Tibial nerve (tissue), 4 donors: ENCODE results near the gene EME2. TPM values are rescaled to one million over a fixed set of nuclear protein-coding genes. Genes with fewer than 3 reads are reported as not detected.

Experiments used
- DNase-seq, 2 donors: peaks; one replicate each; pipeline ENCODE4 v3.0.0-alpha.2; 2019; ENCODE audit warnings: low spot score in 2 of 2
- H3K27ac ChIP-seq, 4 donors: fragments of 200-600 bp; sonication (generic) in 3 of 4; one replicate each; pipeline ENCODE4 v1.5.1; 2017 to 2019; ENCODE audit warnings: mild to moderate bottlenecking in 1 of 4
- H3K27me3 ChIP-seq, 2 donors: fragments of 200-600 bp; sonication (generic) in 1 of 2; one replicate each; pipeline versions ENCODE4 v1.5.1 to v1.6.0; 2017 to 2019
- H3K36me3 ChIP-seq, 3 donors: fragments of 200-600 bp; sonication (generic); one replicate each; pipeline ENCODE4 v1.5.1; 2018 to 2019
- H3K4me1 ChIP-seq, 4 donors: fragments of 200-600 bp; sonication (generic) in 3 of 4; one replicate each; pipeline ENCODE4 v1.5.1; 2017 to 2019
- H3K4me3 ChIP-seq, 4 donors: fragments of 200-600 bp; sonication (generic) in 3 of 4; one replicate each; pipeline ENCODE4 v1.5.1; 2017 to 2019; ENCODE audit warnings: mild to moderate bottlenecking in 1 of 4, moderate library complexity in 1 of 4
- H3K9me3 ChIP-seq, 4 donors: fragments of 200-600 bp; sonication (generic) in 3 of 4; one replicate each; pipeline ENCODE4 v1.5.1; 2017 to 2019
- CTCF ChIP-seq, 5 experiments: fragments of 200-600 bp in 3 of 5; fragments of 450-650 bp in 2 of 5; sonication (generic) in 3 of 5; IDR thresholded peaks; one replicate each; pipeline ENCODE4 v1.5.1; 2016 to 2019; ENCODE audit warnings: antibody characterized with exemption in 5 of 5, mild to moderate bottlenecking in 3 of 5, moderate library complexity in 2 of 5
- EP300 ChIP-seq, 2 donors: sonication (generic); formaldehyde crosslinking; IDR thresholded peaks; one replicate each; pipeline ENCODE4 v1.6.1; 2017; ENCODE audit warnings: antibody characterized with exemption in 2 of 2, mild to moderate bottlenecking in 1 of 2
- POLR2A ChIP-seq, 2 donors: fragments of 450-650 bp; IDR thresholded peaks; one replicate each; pipeline ENCODE4 v1.6.1; 2017; ENCODE audit warnings: antibody characterized with exemption in 2 of 2, mild to moderate bottlenecking in 2 of 2, moderate library complexity in 2 of 2
- WGBS, 2 donors: methylation state at CpG; one replicate each; pipeline ENCODE4 v1.1.5; 2018; 5-methylcytosine and 5-hydroxymethylcytosine counted together
- total RNA-seq, 4 donors: library from RNA; depleted of rRNA; stranded (reverse); fragments of >200 nt; gene quantifications; one replicate each; pipeline ENCODE4 v1.1.0, GENCODE V29; 2016

EME2 gene
- total RNA-seq, 4 donors from 2014 or later = 13.2 to 41.4 (median 17.7) TPM

DNA sequence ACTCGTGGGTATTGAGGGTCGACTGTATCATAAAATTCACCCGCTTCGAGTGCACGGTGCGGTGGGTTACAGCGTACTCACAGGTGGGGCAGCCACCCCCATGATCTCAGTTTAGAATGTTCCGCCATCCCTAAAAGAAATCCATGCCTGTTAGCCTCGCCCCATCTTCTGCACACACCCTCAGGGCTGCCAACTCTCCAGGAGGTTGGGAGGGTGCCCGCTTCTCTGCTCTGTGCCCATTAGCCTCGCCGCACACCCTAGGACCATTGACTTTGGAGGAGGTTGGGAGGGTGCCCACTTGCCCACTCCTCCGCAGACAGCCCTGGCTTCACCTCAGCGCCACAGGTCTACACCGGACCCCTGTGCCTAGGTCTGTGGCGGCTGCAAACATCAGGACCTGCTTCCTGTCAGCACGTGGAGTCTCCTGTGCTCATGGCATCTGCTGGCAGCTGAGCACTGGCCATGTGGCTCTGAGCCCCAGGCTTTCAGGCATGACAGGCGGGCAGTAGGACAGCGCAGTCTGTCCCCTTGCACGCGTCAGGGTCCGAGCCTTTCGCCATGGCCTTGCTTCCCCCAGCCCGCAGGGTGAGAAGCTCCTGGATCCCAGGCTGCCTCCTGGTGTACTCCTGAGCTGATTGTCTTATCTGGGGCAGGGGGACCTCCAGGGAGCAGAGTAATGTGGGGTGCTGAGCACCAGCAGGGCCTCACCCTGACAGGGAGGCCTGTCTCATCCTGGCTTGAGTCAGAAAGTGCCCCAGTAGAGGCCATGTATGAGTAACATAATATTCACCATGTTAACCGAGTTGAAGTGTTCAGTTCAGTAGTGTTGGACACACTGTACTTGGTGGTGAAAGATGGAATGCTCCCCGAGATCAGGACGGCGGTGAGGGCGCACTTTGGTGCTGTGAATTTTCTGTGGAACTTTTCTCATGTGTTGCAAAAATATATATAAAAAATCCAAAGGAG lies 23.2 kb upstream of the EME2 start:
- 95 to 97% methylated on average over 26 to 29 of the region's 29 CpGs for WGBS, 2 donors
- peaks cover 6 to 94% (median 29%) of the 10 kb centered on the region in 3 donors for H3K36me3 ChIP-seq

DNA sequence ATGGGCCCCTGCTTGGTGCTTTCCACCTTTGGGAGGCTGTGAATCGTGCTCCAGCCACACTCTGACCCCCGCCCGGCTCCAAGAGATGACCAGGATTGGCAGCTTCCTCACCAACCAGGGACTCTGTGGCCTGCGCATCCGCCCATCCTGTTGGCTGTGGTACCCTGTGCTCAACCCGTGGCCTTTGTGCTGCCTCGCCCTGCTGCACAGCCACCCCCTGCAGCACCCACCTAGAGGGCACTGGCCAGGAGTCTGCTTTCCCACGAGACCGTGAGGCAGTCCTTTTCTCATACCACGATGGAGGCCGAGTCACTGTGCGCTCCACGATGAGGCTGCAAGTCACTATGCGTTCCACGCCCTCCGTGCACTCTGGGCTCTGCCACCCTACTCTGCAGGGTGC lies 20.7 kb upstream of the EME2 start:
- 93 to 94% methylated on average over 16 of the region's 16 CpGs for WGBS, 2 donors
- Histone ChIP-seq H3K4me3 (no peak overlapping the region), H3K36me3 (peaks cover 4 to 92% (median 31%) of the 10 kb centered on the region in 3 donors), H3K4me1 (no peaks in the 10 kb centered on the region), H3K27ac (no peak overlapping the region), H3K9me3 (no peaks in the 10 kb centered on the region), H3K27me3 (no peaks in the 10 kb centered on the region)
- no peak for DNase-seq
- TF ChIP-seq POLR2A (IDR thresholded peaks at IDR 0.05) (no peak), CTCF (IDR thresholded peaks at IDR 0.05) (no peak)

More for the DNA sequence above, 23.2 kb upstream of the EME2 start:
- Histone ChIP-seq H3K4me3 (no peak overlapping the region), H3K27me3 (no peaks in the 10 kb centered on the region), H3K27ac (no peak overlapping the region), H3K9me3 (no peaks in the 10 kb centered on the region), H3K4me1 (no peaks in the 10 kb centered on the region)
- TF ChIP-seq CTCF (IDR thresholded peaks at IDR 0.05) (no peak), POLR2A (IDR thresholded peaks at IDR 0.05) (no peak)
- no peak for DNase-seq

GRCh38 chr16:1752853-1753252 lies 19.8 kb upstream of the EME2 start:
- Histone ChIP-seq H3K9me3 (no peaks in the 10 kb centered on the region), H3K27ac (no peak overlapping the region), H3K27me3 (no peaks in the 10 kb centered on the region), H3K36me3 (peaks cover 0 to 92% (median 31%) of the 10 kb centered on the region in 3 donors), H3K4me1 (no peaks in the 10 kb centered on the region), H3K4me3 (no peak overlapping the region)
- DNase-seq = no peak
- 92 to 94% methylated on average over 14 of the region's 14 CpGs for WGBS, 2 donors
- TF ChIP-seq EP300 (IDR thresholded peaks at IDR 0.05) (no peak), CTCF (IDR thresholded peaks at IDR 0.05) (no peak), POLR2A (IDR thresholded peaks at IDR 0.05) (no peak)

DNA sequence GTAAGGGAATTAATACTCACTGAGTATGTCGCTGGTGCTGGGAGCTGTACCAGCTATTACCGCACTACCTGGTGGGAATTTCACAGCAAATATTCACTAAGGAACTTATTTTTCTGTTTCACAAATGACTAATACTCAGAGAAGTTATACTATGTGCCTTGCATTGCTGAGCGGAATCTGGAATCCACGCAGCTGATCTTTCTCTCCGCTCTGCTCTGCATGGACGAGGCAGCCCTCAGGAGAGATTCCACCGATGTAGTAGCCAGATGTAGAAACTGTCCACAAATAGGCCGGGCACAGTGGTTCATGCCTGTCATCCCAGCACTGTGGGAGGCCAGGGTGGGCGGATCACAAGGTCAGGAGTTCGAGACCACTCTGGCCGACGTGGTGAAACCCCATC lies 18.4 kb upstream of the EME2 start:
- TF ChIP-seq CTCF (IDR thresholded peaks at IDR 0.05) (no peak), EP300 (IDR thresholded peaks at IDR 0.05) (no peak), POLR2A (IDR thresholded peaks at IDR 0.05) (no peak)
- H3K27me3 ChIP-seq = no peaks in the 10 kb centered on the region
- 85 to 89% methylated on average over 12 of the region's 12 CpGs for WGBS, 2 donors
- H3K4me1 ChIP-seq = no peaks in the 10 kb centered on the region
- no peak for DNase-seq
- no peak overlapping the region for H3K27ac ChIP-seq
- no peak overlapping the region for H3K4me3 ChIP-seq
- H3K9me3 ChIP-seq = no peaks in the 10 kb centered on the region
- H3K36me3 ChIP-seq = peaks cover 0 to 92% (median 18%) of the 10 kb centered on the region in 3 donors

- WGBS, 2 donors = 91 to 93% methylated on average over 30 to 37 of the region's 37 CpGs
- no peak overlapping the region for H3K4me3 ChIP-seq
Measured at GRCh38 chr16:1757714-1758461, 14.7 kb upstream of the EME2 start.

More at GRCh38 chr16:1757714-1758461, 14.7 kb upstream of the EME2 start:
- TF ChIP-seq EP300 (IDR thresholded peaks at IDR 0.05) (no peak), POLR2A (IDR thresholded peaks at IDR 0.05) (no peak), CTCF (IDR thresholded peaks at IDR 0.05) (no peak)
- H3K9me3 ChIP-seq = no peaks in the 10 kb centered on the region
- no peaks in the 10 kb centered on the region for H3K4me1 ChIP-seq
- peaks cover 0 to 92% (median 13%) of the 10 kb centered on the region in 3 donors for H3K36me3 ChIP-seq
- no peak for DNase-seq
- peak overlapping the region in 1 of 4 donors; percentile 7 for H3K27ac ChIP-seq
- H3K27me3 ChIP-seq = no peaks in the 10 kb centered on the region
